ENCODE measurements around the gene OR51B2. TPM values are rescaled to one million over a fixed set of nuclear protein-coding genes. Genes with fewer than 3 reads are reported as not detected.

OR51B2 gene
- total RNA-seq, 1 experiment from 2014 or later = not detected

- Histone ChIP-seq H3K4me1 (ENCODE audit: insufficient read depth, low read length) (no peaks in the 10 kb centered on the region; the same call in 1 of the 2 replicates), H3K9me3 (ENCODE audit: control insufficient read depth, low read depth, low read length) (peaks cover 4% of the 10 kb centered on the region), H3K27ac (ENCODE audit: insufficient read length, low read depth, low read length) (no peak overlapping the region), H3K23ac (ENCODE audit: insufficient read length, low read depth, low read length) (no peak overlapping the region), H3K79me1 (ENCODE audit: insufficient read depth, low read depth, low read length, poor library complexity, severe bottlenecking) (no peaks in the 10 kb centered on the region), H4K5ac (ENCODE audit: insufficient read length, low read depth, low read length) (no peak overlapping the region), H3K23me2 (ENCODE audit: insufficient read length, low read depth, low read length, poor library complexity, severe bottlenecking) (no peaks in the 10 kb centered on the region), H2AK5ac (ENCODE audit: insufficient read length, low read length) (no peak overlapping the region), H3K56ac (ENCODE audit: insufficient read length, low read depth, low read length) (no peak overlapping the region), H2BK20ac (ENCODE audit: low read depth, low read length, poor library complexity, severe bottlenecking) (no peak overlapping the region), H2BK15ac (ENCODE audit: low read depth, low read length) (no peak overlapping the region), H3T11ph (ENCODE audit: low read length) (no peak overlapping the region), H3K18ac (ENCODE audit: insufficient read length, low read depth, low read length) (no peak overlapping the region), H3K27me3 (ENCODE audit: insufficient read depth, low read length) (no peaks in the 10 kb centered on the region), H3K4ac (ENCODE audit: low read depth, low read length) (no peak overlapping the region), H3K79me2 (ENCODE audit: insufficient read depth, low read length) (no peaks in the 10 kb centered on the region), H4K91ac (ENCODE audit: insufficient read length, low read depth, low read length) (no peak overlapping the region), H2AFZ (ENCODE audit: low read length) (no peak overlapping the region), H4K20me1 (ENCODE audit: control insufficient read depth, insufficient read depth, insufficient read length) (no peaks in the 10 kb centered on the region), H2BK12ac (ENCODE audit: insufficient read length, low read depth, low read length) (no peak overlapping the region), H2BK5ac (ENCODE audit: insufficient read length, low read length) (no peak overlapping the region), H4K8ac (replicated peaks; ENCODE audit: insufficient read length, low read depth, low read length) (no peak overlapping the region), H3K14ac (ENCODE audit: insufficient read depth, low read length) (no peak overlapping the region), H3K4me2 (ENCODE audit: insufficient read depth, insufficient read length, low read length) (no peak overlapping the region), H3K9ac (ENCODE audit: extremely low read depth, insufficient read length, low read length) (no peak overlapping the region), H2BK120ac (ENCODE audit: low read depth, low read length, poor library complexity, severe bottlenecking) (no peak overlapping the region)
- Mint-ChIP-seq H3K4me1 (peaks cover 5 to 12% of the 10 kb centered on the region in 2 experiments), H3K4me3 (no peak overlapping the region), H3K36me3 (ENCODE audit: insufficient read depth in 1 of 3, low read depth in 3 of 3) (peaks cover 5 to 10% (median 6%) of the 10 kb centered on the region in 3 experiments), H3K27ac (peak overlapping the region in 1 of 3 experiments; percentile 72; a peak in 1 of 7 replicates), H3K9me3 (peaks cover 10% of the 10 kb centered on the region in 2 experiments), H3K27me3 (ENCODE audit: low read depth) (no peaks in the 10 kb centered on the region)
- no peak for DNase-seq
- no CpG with 5 or more reads among the region's 3 CpGs for WGBS (ENCODE audit: extremely low coverage, insufficient read length, low lambda C conversion rate)
- TF ChIP-seq CTCF (conservative IDR thresholded peaks at IDR 0.05) = no peak
Observed at GRCh38 chr11:5368502-5369043, 44.5 kb upstream of the OR51B2 start.
